ENCODE data around the gene OTOR. TPM values are rescaled to one million over a fixed set of nuclear protein-coding genes. Genes with fewer than 3 reads are reported as not detected.

OTOR gene
- not detected in 2 replicates for total RNA-seq

GRCh38 chr20:16748308-16748900 is at the start of gene OTOR:
Gene OTOR (plus strand): TSS chr20:16748358. CDS start chr20:16748402, 44 bp downstream.

GRCh38 chr20:16729565-16730460 is 18.3 kb upstream of the OTOR start, which contains the start of gene SNRPB2:
Gene SNRPB2 (plus strand): TSS chr20:16730026. CDS start chr20:16731703, 1,677 bp downstream.

Other genes with a start within 250 kb of the OTOR start
- gene KIF16B, start 174.9 kb upstream of the OTOR start, total RNA-seq = 12.4 and 12.5 TPM in 2 replicates
- gene SNRPB2, start 18.3 kb upstream of the OTOR start, total RNA-seq = 62.7 and 63.8 TPM in 2 replicates